GM12872 (cell line): ENCODE measurements around the gene GABRG3.

ENCODE experiments used
- TF ChIP-seq, protein P1 (sequence below): IDR thresholded peaks from 3 replicates; pipeline ENCODE4 v1.5.1; 2011; ENCODE audit warnings: low read depth, mild to moderate bottlenecking, low read length, moderate library complexity; ENCODE audit not compliant: insufficient read depth

Gene GABRG3

DNA sequence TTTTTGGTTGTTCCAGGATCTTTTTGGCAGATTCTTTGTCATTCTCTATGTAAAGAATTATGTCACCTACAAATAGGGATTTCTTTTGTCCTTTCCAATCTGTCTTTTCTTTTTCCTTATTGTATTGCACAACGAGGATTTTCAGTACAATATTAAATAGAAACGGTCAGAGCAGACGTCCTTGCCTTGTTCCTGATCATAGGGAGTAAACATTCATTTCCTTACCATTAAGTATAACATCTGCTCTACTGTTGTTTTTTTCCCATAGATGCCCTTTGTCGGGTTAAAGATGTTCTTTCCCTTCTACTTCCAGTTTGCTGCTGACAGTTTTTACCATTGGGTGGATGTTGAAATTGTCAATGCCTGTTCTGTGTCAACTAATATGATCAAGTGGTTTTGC, 599.8 kb downstream of the GABRG3 start:
- TF ChIP-seq, protein P1, sequence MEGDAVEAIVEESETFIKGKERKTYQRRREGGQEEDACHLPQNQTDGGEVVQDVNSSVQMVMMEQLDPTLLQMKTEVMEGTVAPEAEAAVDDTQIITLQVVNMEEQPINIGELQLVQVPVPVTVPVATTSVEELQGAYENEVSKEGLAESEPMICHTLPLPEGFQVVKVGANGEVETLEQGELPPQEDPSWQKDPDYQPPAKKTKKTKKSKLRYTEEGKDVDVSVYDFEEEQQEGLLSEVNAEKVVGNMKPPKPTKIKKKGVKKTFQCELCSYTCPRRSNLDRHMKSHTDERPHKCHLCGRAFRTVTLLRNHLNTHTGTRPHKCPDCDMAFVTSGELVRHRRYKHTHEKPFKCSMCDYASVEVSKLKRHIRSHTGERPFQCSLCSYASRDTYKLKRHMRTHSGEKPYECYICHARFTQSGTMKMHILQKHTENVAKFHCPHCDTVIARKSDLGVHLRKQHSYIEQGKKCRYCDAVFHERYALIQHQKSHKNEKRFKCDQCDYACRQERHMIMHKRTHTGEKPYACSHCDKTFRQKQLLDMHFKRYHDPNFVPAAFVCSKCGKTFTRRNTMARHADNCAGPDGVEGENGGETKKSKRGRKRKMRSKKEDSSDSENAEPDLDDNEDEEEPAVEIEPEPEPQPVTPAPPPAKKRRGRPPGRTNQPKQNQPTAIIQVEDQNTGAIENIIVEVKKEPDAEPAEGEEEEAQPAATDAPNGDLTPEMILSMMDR, result no peak

DNA sequence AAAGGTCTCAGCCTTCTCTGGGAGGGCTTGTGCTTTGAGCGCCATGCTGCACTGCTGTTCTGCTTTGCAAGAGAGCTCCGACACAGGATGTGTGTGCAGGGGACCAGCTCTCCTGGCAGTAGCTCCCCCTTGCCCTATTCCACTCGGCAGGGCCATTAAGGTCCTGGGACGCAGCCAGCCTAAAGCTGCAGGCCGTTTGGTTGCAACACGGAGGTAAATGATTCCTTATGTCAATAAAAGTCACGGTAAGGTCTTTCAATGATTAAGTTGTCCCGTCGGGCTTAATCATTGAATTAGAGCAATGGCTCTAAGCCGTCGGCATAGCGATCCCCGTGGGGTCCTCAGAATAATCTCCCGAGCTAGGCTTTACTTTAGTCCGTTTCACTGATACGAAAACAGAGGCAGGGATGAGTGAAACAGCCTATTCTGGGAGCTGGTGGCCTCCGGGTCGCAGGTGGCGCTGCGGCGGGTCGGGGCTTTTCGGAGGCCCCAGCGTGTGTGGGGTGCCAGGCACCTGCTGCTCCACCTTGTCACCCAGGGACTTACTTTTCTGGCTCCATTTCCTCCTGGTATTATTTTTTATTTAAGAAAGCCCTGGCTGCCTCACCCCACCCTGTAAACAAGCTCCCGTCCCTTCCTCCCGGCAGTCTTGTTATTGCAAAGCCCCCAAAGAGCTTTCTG, 603.0 kb downstream of the GABRG3 start:
- TF ChIP-seq, protein P1, result no peak

DNA sequence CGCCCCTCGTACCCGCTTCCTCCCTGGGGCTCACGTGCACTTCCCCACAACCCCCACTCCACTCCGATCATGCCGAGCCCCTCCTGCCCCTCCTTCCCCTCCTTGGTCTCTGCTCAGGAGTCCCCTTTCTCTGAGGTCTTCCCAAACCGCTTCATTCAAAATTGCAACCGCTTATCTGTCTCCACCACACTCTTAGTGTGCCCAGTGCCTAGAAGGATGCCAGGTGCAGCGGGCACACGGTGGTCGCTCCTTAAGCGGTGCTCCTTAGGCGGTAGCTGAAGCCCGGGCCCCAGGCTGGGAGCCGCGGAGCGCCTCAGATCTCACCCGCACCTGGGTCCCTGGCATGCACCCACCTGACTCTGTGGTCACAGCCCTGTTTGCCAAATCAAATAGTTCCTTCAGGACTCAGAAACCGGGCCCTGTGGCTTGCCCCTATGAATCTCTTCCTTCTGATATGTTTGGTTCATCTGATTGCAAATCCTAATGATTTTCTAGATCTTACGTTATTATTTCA, 603.6 kb downstream of the GABRG3 start:
- TF ChIP-seq, protein P1, result no peak

DNA sequence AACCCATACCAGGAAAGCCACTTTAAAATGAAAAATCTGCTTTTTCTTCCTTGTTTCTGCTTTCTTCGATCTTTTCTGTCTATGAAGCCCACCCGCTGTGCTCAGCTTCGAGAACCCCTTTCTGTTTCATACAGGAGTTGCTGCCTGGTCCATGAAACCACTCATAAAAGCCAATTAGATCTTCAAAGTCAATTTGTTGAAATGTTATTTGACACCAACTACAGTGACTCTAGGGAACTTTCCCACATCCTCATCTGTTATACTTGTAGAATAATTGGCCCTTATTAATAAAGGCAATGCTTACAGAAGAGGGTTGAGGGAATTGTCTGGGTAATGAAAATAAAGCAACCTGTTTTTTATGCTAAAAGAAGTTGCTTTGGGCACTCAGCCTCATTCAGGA, 604.5 kb downstream of the GABRG3 start:
- TF ChIP-seq, protein P1, result no peak

DNA sequence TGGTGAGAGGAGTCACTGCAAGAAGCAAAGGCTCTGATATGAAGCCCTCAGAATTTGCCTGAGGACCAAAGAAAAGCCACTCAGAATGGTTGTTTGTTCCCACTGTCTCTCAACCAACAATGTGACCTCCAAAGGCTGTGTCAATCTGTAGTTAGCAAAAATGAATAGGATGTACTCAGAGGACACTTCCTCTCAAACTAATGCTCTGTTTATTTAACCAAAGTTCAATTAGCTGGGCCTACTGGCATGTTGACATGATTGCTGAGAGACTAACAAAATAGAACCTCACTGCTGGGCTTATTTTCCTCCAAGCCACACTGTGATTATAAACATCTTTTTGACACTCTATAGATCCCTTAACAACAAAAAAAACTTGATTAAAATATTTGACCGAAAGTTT, 605.6 kb downstream of the GABRG3 start:
- TF ChIP-seq, protein P1, result no peak

DNA sequence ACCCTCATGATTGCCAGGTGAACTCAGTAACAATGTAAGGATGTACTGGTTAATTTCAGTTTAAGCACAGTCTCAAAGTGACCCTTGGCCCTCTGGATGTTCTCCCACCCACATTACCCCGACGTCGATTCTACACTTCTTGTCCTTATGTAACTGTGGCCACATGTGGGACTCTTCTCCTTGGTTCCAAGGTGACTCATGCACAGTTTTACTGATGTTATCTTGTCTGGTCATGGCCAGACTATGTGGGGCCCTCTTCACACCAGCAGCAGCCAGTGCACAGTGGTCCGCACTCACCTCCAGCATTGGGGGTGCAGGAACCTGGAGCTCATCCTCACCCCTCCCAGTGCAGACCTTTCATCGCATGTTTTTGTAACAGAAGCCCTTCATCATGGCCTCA, 608.8 kb downstream of the GABRG3 start:
- TF ChIP-seq, protein P1, result no peak

DNA sequence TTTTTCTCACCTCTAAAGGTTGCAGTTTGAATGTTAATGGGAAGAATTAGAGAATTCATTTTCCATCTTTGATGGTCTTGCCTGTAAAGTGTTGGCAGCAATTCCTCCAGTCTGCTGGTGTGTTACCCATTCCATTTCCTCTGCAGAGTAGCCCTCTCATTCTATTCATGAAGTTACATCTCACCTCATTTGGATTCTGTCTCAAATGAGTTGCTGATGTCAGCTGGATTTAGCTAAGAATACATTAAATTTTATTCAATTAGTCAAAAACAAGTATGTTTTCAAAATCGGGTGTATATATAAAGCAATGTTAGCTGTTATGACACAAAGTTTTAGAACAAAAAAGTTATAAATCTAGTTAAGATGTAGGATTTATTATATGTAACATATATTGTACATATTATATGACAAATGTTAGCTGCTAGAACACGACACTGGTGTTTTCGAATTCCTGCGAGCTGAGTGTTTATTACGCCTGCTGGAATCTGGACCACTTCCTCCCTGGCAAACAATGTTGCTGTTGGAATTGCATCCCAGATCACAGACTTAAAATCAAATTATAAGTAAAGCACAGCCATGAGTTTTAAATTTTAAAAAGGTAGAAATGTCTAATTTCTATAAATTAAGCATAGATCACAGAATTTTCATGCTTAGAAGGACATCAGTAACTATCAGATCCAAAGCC, 611.9 kb downstream of the GABRG3 start:
- TF ChIP-seq, protein P1, result no peak
